Measurements from ENCODE around the gene KIAA1191. TPM values are rescaled to one million over a fixed set of nuclear protein-coding genes. Genes with fewer than 3 reads are reported as not detected.

KIAA1191 gene
- total and polyA plus RNA-seq, 5 donors: 70.5 to 99.7 (median 96.9) TPM

Small RNA genes within 50 kb of the gene (microRNA-seq; reads per million reads assigned to microRNA genes)
- gene MIR1271: 6.7 to 7.5 reads per million in 2 donors

Other genes with a start within 250 kb of the KIAA1191 start
- gene SIMC1, start 123.3 kb downstream of the KIAA1191 start, total RNA-seq: 1 to 10 TPM; 8.1 to 9.7 (median 9.0) TPM
- 4.0 TPM for gene SIMC1, start 123.3 kb downstream of the KIAA1191 start, polyA plus RNA-seq
- 1 to 10 TPM; 5.1 to 9.7 (median 8.5) TPM for gene ARL10, start 3.7 kb upstream of the KIAA1191 start, total RNA-seq
- gene ARL10, start 3.7 kb upstream of the KIAA1191 start, polyA plus RNA-seq: 5.6 TPM
- gene NOP16, start 26.8 kb upstream of the KIAA1191 start, total RNA-seq: 10 to 100 TPM; 16.6 to 23.3 (median 17.9) TPM
- 28.8 TPM for gene NOP16, start 26.8 kb upstream of the KIAA1191 start, polyA plus RNA-seq
- gene HIGD2A, start 27.0 kb upstream of the KIAA1191 start, total RNA-seq: 100 to 1,000 TPM; 164 to 215 (median 180) TPM
- gene HIGD2A, start 27.0 kb upstream of the KIAA1191 start, polyA plus RNA-seq: 349 TPM
- 100 to 1,000 TPM; 209 to 219 (median 212) TPM for gene CLTB, start 54.8 kb upstream of the KIAA1191 start, total RNA-seq
- gene CLTB, start 54.8 kb upstream of the KIAA1191 start, polyA plus RNA-seq: 329 TPM
- gene FAF2, start 86.6 kb upstream of the KIAA1191 start, total RNA-seq: 10 to 100 TPM; 17.6 to 25.2 (median 18.8) TPM
- gene FAF2, start 86.6 kb upstream of the KIAA1191 start, polyA plus RNA-seq: 9.7 TPM
- 10 to 100 TPM; 19.6 to 31.7 (median 26.4) TPM for gene RNF44, start 175.6 kb upstream of the KIAA1191 start, total RNA-seq
- 16.5 TPM for gene RNF44, start 175.6 kb upstream of the KIAA1191 start, polyA plus RNA-seq
- under 1 TPM in 3 of 4 donors, not detected in 1; 0.40 to 0.92 (median 0.47) TPM for gene CDHR2, start 187.6 kb upstream of the KIAA1191 start, total RNA-seq
- gene CDHR2, start 187.6 kb upstream of the KIAA1191 start, polyA plus RNA-seq: not detected
- under 1 TPM; 0.34 to 0.62 (median 0.46) TPM for gene GPRIN1, start 248.4 kb upstream of the KIAA1191 start, total RNA-seq
- gene GPRIN1, start 248.4 kb upstream of the KIAA1191 start, polyA plus RNA-seq: 0.23 TPM

All from right cardiac atrium (tissue), 5 donors.